ENCODE measurements around the gene PSIP1. TPM values are rescaled to one million over a fixed set of nuclear protein-coding genes. Genes with fewer than 3 reads are reported as not detected.
A peak's percentile ranks its signal among the peaks of the same experiment; 100 is the strongest.

PSIP1 gene
- total RNA-seq, 1 experiment from 2014 or later, result 362 TPM

- no peak overlapping the region for H3K23ac ChIP-seq (ENCODE audit: insufficient read length, low read depth, low read length)
- H3K4ac ChIP-seq (ENCODE audit: low read depth, low read length), result no peak overlapping the region
- H3K79me2 ChIP-seq (ENCODE audit: insufficient read depth, low read length), result no peaks in the 10 kb centered on the region
- peaks cover 8% of the 10 kb centered on the region for H3K27me3 Mint-ChIP-seq (ENCODE audit: low read depth)
- H3K36me3 Mint-ChIP-seq (ENCODE audit: insufficient read depth in 1 of 3, low read depth in 3 of 3), result peaks cover 0 to 1% (median 0%) of the 10 kb centered on the region in 3 experiments; a peak in 2 of 7 replicates
- no peaks in the 10 kb centered on the region for H4K20me1 ChIP-seq (ENCODE audit: control insufficient read depth, insufficient read depth, insufficient read length)
- no peak overlapping the region for H4K8ac ChIP-seq (replicated peaks; ENCODE audit: insufficient read length, low read depth, low read length)
- H2BK20ac ChIP-seq (ENCODE audit: low read depth, low read length, poor library complexity, severe bottlenecking), result no peak overlapping the region
- H3K14ac ChIP-seq (ENCODE audit: insufficient read depth, low read length), result no peak overlapping the region
- no peak overlapping the region for H2BK5ac ChIP-seq (ENCODE audit: insufficient read length, low read length)
- no peaks in the 10 kb centered on the region for H3K27me3 ChIP-seq (ENCODE audit: insufficient read depth, low read length)
- H3K23me2 ChIP-seq (ENCODE audit: insufficient read length, low read depth, low read length, poor library complexity, severe bottlenecking), result peaks cover 8% of the 10 kb centered on the region
- H3K79me1 ChIP-seq (ENCODE audit: insufficient read depth, low read depth, low read length, poor library complexity, severe bottlenecking), result no peaks in the 10 kb centered on the region
- no peak overlapping the region for H2BK120ac ChIP-seq (ENCODE audit: low read depth, low read length, poor library complexity, severe bottlenecking)
- no peaks in the 10 kb centered on the region for H3K9me3 ChIP-seq (ENCODE audit: control insufficient read depth, low read depth, low read length)
- DNase-seq, result no peak
- TF ChIP-seq CTCF (conservative IDR thresholded peaks at IDR 0.05), result no peak
- no peak overlapping the region for H3K18ac ChIP-seq (ENCODE audit: insufficient read length, low read depth, low read length)
- no peak overlapping the region for H3K27ac ChIP-seq (ENCODE audit: insufficient read length, low read depth, low read length)
- no peak overlapping the region for H2AK5ac ChIP-seq (ENCODE audit: insufficient read length, low read length)
- H4K91ac ChIP-seq (ENCODE audit: insufficient read length, low read depth, low read length), result no peak overlapping the region
- no CpG with 5 or more reads among the region's 13 CpGs for WGBS (ENCODE audit: extremely low coverage, insufficient read length, low lambda C conversion rate)
- no peak overlapping the region for H4K5ac ChIP-seq (ENCODE audit: insufficient read length, low read depth, low read length)
- H2AFZ ChIP-seq (ENCODE audit: low read length), result no peak overlapping the region
- H3T11ph ChIP-seq (ENCODE audit: low read length), result no peak overlapping the region
- H3K4me1 ChIP-seq (ENCODE audit: insufficient read depth, low read length), result peaks cover 3% of the 10 kb centered on the region; the same call in 1 of the 2 replicates
- no peak overlapping the region for H2BK15ac ChIP-seq (ENCODE audit: low read depth, low read length)
- H3K9ac ChIP-seq (ENCODE audit: extremely low read depth, insufficient read length, low read length), result no peak overlapping the region
- H2BK12ac ChIP-seq (ENCODE audit: insufficient read length, low read depth, low read length), result no peak overlapping the region
- H3K4me2 ChIP-seq (ENCODE audit: insufficient read depth, insufficient read length, low read length), result peak overlapping the region; percentile 99
- peak overlapping the region; percentile 86 to 88 for H3K4me3 Mint-ChIP-seq
- H3K9me3 Mint-ChIP-seq, result no peaks in the 10 kb centered on the region; a peak in 2 of 5 replicates
- H3K4me1 Mint-ChIP-seq, result peaks cover 7 to 8% of the 10 kb centered on the region in 2 experiments
- H3K27ac Mint-ChIP-seq, result peak overlapping the region in 2 of 3 experiments; percentile 99; a peak in 4 of 7 replicates
- H3K56ac ChIP-seq (ENCODE audit: insufficient read length, low read depth, low read length), result no peak overlapping the region
Observed at GRCh38 chr9:15553528-15553898, 42.7 kb upstream of the PSIP1 start.
